GM20000 (cell line): Measurements from ENCODE around the gene RANBP3.

Experiments
- DNase-seq: peaks from one replicate; pipeline ENCODE4 v3.0.0; 2012; ENCODE audit warnings: low spot score
- CTCF ChIP-seq: IDR thresholded peaks from 2 replicates; pipeline ENCODE4 v1.5.1; 2012; ENCODE audit warnings: mild to moderate bottlenecking, control low read depth; ENCODE audit errors: extremely low read depth, missing control alignments

RANBP3 gene

GRCh38 chr19:5973867-5974635 lies 3.9 kb downstream of the RANBP3 start:
- DNase-seq: no peak
- TF ChIP-seq CTCF: no peak

GRCh38 chr19:5973376-5973775 lies 4.6 kb downstream of the RANBP3 start:
- TF ChIP-seq CTCF: no peak
- DNase-seq: no peak

GRCh38 chr19:5972355-5972731 lies 5.6 kb downstream of the RANBP3 start:
- no peak for DNase-seq
- no peak for TF ChIP-seq CTCF

- no peak for TF ChIP-seq CTCF
- no peak for DNase-seq
Measured at GRCh38 chr19:5971714-5972354, 6.1 kb downstream of the RANBP3 start.

GRCh38 chr19:5969476-5969875 lies 8.5 kb downstream of the RANBP3 start:
- DNase-seq: no peak
- TF ChIP-seq CTCF: no peak

- no peak for DNase-seq
- TF ChIP-seq CTCF: no peak
Measured at GRCh38 chr19:5968431-5969373, 9.2 kb downstream of the RANBP3 start.
